ENCODE results near the gene IGF2. TPM values are rescaled to one million over a fixed set of nuclear protein-coding genes. Genes with fewer than 3 reads are reported as not detected.
A peak's percentile ranks its signal among the peaks of the same experiment; 100 is the strongest.

IGF2 gene, protein sequence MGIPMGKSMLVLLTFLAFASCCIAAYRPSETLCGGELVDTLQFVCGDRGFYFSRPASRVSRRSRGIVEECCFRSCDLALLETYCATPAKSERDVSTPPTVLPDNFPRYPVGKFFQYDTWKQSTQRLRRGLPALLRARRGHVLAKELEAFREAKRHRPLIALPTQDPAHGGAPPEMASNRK
- total RNA-seq: 17.8 and 22.2 TPM in 2 replicates

DNA sequence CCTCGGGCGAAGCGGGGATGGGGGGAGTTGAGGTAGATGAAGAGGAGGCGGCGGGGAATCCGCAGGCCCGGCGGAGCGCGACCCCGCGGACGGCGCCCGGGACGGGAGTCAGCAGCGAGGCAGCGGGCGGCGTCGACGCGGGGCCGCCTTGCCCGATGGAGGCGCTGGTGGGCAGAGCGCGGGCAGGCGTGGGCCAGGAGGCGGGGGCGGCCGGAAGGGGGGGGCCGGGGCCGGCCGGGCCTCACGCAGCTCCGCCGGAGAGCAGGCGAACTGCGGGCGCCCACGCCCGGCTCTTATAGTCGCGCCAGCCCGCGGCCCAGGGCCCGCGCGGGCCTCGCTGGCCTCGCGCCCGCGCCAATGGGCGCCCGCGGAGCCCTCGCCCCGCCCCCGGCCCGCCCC, at the start of gene IGF2:
Gene IGF2, minus strand, starts transcription at position 267 of the 399 bp plus-strand sequence. CDS start 3,866 bp downstream, outside the sequence.

DNA sequence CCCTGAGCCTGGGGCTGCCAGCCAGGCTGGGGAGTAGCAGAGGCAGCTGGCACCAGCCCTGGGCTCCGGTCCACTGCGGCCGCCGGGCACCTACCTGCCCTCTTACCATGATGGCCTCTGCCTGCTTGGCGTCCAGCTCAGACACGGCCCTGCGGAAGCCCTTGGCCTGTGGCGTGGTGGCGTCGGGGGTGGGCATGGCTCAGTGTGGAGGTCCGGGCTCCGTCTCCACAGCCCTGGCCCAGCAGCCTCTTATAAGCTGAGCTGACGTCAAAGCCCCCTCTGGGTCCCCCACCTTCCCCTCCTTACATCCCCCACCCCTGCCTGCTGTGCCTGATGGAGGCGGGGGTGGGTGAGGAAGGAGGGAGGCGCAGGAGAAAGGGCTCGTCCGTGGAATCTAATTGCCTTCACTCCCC, 32.4 kb upstream of the IGF2 start, which contains the start of gene TH:
Gene TH, minus strand, starts transcription at position 225 of the 413 bp plus-strand sequence. Its CDS starts 29 bp downstream, at position 196.

DNA sequence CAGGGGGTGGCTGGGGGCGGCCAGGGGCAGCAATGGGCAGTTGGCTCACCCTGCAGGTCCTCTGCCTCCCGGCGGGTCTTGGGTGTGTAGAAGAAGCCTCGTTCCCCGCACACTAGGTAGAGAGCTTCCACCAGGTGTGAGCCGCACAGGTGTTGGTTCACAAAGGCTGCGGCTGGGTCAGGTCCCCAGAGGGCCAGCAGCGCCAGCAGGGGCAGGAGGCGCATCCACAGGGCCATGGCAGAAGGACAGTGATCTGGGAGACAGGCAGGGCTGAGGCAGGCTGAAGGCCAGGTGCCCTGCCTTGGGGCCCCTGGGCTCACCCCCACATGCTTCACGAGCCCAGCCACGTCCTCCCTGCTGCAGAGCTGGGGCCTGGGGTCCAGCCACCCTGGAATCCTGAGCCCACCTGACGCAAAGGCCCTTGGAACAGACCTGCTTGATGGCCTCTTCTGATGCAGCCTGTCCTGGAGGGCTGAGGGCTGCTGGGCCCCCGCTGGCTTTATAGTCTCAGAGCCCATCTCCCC, 21.6 kb upstream of the IGF2 start, which contains the start of gene INS:
Gene INS, minus strand, starts transcription at position 474 of the 524 bp plus-strand sequence. Its CDS starts 238 bp downstream, at position 236.

Small RNAs within 50 kb of the gene (small RNA-seq; reads per million reads assigned to genes)
- gene MIR4686: not detected
- 17.6 reads per million, percentile 97 among the genes with 10 or more reads in this experiment for gene MIR483

Other genes with a start within 250 kb of the IGF2 start
- not detected in 2 replicates for gene PRR33, start 247.5 kb downstream of the IGF2 start, total RNA-seq
- gene TNNT3, start 219.7 kb downstream of the IGF2 start, total RNA-seq: not detected in 2 replicates
- gene MRPL23, start 192.1 kb downstream of the IGF2 start, total RNA-seq: 88.7 and 133 TPM in 2 replicates
- 4.7 and 28.1 TPM in 2 replicates for gene H19, start 141.5 kb downstream of the IGF2 start, total RNA-seq
- gene INS, start 21.8 kb upstream of the IGF2 start, total RNA-seq: not detected in 2 replicates
- under 0.01 TPM in 1 of 2 replicates, not detected in the other for gene TH, start 32.4 kb upstream of the IGF2 start, total RNA-seq
- not detected in 2 replicates for gene ASCL2, start 131.2 kb upstream of the IGF2 start, total RNA-seq
- not detected in 2 replicates for gene C11orf21, start 162.5 kb upstream of the IGF2 start, total RNA-seq
- gene TSPAN32, start 162.6 kb upstream of the IGF2 start, total RNA-seq: not detected in 2 replicates
- 207 and 263 TPM in 2 replicates for gene CD81, start 237.9 kb upstream of the IGF2 start, total RNA-seq

All from vein endothelial cell (primary cell).